ENCODE results near the gene USP44.

GRCh38 chr12:95548056-95548538, 3.2 kb downstream of the USP44 start:
- no peak for TF ChIP-seq ZBTB33 (IDR thresholded peaks at IDR 0.05; ENCODE audit: borderline replicate concordance, low read depth)
- no peak for TF ChIP-seq ELF1 (IDR thresholded peaks at IDR 0.05)
- no peak for TF ChIP-seq GABPA (IDR thresholded peaks at IDR 0.05; ENCODE audit: low read depth)
- TF ChIP-seq, protein P1, sequence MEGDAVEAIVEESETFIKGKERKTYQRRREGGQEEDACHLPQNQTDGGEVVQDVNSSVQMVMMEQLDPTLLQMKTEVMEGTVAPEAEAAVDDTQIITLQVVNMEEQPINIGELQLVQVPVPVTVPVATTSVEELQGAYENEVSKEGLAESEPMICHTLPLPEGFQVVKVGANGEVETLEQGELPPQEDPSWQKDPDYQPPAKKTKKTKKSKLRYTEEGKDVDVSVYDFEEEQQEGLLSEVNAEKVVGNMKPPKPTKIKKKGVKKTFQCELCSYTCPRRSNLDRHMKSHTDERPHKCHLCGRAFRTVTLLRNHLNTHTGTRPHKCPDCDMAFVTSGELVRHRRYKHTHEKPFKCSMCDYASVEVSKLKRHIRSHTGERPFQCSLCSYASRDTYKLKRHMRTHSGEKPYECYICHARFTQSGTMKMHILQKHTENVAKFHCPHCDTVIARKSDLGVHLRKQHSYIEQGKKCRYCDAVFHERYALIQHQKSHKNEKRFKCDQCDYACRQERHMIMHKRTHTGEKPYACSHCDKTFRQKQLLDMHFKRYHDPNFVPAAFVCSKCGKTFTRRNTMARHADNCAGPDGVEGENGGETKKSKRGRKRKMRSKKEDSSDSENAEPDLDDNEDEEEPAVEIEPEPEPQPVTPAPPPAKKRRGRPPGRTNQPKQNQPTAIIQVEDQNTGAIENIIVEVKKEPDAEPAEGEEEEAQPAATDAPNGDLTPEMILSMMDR (IDR thresholded peaks at IDR 0.05), result no peak
- TF ChIP-seq GATA2 (CRISPR knock-in tag; IDR thresholded peaks at IDR 0.05), result no peak
- TF ChIP-seq POLR2AphosphoS5 (IDR thresholded peaks at IDR 0.05; ENCODE audit: low read depth, low read length), result no peak
- no peak for TF ChIP-seq TAF1 (IDR thresholded peaks at IDR 0.05; ENCODE audit: borderline replicate concordance, low read depth, low read length)
- TF ChIP-seq MAX (IDR thresholded peaks at IDR 0.05; ENCODE audit: low read depth), result no peak
